RPMI7951 (cell line): ENCODE results near the gene ACSL6. TPM values are rescaled to one million over a fixed set of nuclear protein-coding genes. Genes with fewer than 3 reads are reported as not detected.
"Not testable (repeated sequence)": the region's sequence is repeated elsewhere in the genome, so short reads cannot be mapped to it uniquely, and the experiment has no call there.

ENCODE experiments used
- DNase-seq: peaks from one replicate; pipeline ENCODE4 v3.0.0-alpha.2; 2012; ENCODE audit warnings: low read depth
- total RNA-seq: library from RNA; depleted of rRNA; stranded (reverse); fragments of >200 nt; shearing (Covaris generic); gene quantifications from 2 replicates; pipeline ENCODE4 v1.2.3, GENCODE V29; 2014; rRNA removed

The ACSL6 gene
- total RNA-seq, 1 experiment from 2014 or later = not detected

DNA sequence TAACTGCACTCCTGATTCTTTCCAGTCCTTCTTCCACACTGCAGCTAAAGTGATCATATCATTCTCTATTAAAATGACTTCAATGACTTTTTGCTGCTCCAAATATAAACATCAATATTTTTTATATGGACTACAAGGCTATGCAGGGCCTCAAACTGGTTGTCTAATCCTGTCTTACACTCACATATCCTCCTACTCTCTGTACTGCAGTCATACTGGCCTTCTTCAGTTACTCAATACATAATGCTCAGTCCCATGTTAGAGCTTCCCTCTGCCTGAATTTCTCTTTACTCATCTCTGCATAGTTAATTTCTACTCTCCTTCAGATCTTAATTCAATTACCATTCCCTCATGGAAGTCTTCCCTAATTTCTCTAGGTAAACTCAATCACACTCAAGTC lies 69.4 kb downstream of the ACSL6 start:
- no peak for DNase-seq

DNA sequence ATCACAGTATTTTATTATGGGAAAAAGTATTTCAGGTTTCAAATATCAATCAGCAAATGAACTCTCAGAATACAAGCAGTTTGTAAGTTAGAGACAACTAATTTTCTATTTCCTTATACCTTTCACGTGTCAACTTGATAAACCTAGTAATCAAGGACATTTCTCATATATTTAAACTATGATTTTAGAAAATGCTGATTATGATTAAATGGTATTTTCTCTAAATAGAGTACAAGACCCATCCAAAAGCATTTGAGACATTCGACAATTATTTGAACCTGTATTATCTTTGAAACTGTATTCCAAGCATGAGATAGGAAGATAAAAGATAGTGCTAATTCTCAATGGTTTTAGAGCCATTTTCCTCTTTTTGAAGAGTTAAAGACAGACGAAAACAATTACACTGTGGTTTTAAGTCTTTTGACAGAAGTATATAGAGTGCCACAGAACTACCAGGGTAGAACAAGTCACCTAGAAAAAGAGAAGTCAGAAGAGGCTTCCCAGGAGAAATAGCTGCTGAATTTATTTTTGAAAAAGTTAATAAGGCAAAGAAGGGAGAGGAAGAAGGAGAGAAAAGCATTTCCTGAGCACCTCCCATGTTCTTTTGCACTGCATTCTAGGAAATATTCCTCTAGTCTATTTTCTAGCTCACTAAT lies 71.6 kb downstream of the ACSL6 start:
- DNase-seq = no peak

DNA sequence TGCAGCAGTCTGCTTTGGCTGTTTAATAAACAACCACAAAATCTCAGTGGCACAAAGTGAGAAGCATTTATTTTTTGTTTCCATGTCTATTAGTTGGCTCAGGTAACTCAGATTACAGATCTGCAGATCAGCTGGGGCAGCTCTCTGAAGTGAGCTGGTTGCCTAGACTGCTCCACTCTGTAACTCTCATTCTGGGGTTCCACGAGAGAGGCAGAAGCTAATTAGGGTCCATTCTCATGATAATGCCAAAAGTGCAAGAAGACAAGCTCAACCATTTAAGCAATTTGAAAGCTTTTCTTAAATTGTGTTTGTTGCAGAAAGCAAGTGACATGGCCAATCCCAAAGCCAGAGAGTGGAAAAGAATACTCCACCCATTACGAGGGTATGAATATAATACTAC lies 79.2 kb downstream of the ACSL6 start:
- DNase-seq = no peak

DNA sequence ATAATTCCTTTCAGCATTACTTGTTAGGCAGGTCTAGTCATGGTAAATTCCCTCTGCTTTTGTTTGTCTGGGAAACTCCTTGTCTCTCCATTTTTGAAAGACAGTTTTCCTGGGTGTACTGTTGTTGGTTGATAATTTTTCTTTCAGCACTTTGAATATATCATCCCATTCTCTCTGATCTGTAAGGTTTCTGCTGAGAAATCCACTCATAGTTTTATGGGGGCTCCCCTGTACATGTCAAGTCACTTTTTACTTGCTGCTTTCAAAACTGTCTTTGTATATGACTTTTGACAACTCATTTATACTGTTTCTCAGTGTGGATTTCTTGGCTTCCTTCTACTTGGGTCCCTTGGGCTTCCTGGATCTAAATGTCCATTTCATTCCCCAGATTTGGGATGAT lies 82.5 kb downstream of the ACSL6 start:
- no peak for DNase-seq

DNA sequence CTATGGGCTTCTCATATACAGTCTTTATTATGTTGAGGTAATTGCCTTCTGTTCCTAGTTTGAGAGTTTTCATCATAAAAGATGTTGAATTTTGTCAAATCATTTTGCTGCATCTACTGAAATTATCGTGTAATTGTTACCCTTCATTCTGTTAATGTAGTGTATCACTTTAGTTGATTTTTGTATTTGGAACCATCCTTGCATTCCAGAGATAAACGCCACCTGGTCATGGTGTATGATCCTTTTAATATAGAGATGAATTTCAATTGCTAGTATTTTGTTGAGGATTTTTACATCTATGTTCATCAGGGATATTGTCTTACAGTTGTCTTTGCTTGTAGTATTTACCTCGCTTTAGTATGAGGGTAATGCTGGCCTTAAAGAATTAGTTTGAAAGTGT lies 85.3 kb downstream of the ACSL6 start:
- no peak for DNase-seq

DNA sequence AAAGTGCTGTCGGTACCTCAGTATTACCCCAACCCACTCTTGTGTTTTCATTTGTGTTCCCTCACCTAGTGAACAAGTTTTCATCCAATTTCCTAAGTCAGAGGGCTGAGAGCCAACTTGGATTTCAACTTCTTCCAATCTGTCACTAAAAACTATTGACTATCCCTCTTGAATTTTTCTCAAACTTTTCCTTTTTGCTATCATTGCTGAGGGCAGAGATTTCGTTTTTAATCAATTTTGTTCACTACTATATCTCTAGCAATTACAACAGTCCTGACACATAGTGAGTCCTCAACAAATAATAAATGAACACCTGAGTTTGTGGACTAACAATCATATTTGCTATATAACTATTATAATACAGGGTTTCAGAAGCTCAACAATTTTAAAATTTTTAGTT lies 95.0 kb downstream of the ACSL6 start:
- DNase-seq = no peak

DNA sequence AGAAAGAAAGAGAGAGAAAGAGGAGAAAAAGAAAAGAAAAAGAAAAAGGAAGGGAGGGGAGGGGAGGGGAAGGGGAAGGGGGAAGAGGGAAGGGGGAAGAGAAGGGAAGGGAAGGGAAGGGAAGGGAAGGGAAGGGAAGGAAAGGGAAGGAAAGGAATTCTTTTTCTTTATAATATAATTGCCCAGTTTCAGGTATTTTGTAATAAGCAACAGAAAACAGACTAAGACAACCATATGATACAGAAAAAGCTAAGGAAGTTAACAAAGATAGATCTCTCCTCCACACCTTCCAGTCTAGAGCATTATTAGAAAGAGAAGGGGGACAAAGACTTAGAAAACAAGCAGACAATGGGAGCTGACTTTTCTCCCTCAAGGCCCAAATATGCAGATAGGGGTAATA lies 97.0 kb downstream of the ACSL6 start:
- DNase-seq = no peak

DNA sequence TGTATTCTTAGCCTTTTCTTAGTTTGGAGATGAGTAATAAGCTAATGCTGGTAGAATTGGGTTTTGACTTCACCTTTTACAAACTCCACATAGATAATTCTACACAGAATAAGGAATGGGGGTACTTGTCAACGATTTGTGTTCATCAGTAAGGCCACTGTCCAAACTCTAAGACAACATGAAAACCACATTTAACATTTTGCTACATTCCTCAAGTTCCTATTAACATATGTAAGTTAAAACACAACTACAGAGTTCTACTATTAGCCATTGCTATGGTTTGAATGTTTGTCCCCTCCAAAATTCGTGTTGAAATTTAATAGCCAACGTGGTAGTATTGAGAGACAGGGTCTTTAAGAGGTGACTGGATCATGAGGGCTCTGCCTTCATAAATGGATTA lies 97.9 kb downstream of the ACSL6 start:
- no peak for DNase-seq

DNA sequence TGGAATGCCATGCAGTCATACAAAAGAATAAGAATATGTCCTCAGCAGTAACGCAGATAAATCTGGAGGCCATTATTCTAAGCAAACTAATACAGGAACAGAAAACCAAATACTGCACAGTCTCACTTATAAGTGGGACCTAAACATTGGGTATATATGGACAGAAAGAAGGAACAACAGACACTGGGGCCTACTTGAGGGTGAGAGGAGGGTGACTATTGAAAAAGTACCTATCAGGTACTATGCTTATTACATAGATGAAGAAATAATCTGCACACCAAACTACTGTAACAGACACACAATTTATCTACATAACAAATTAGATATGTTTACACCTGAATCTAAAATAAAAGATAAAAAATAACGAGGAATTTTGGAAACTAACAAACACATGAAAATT lies 104.8 kb downstream of the ACSL6 start:
- DNase-seq = no peak

DNA sequence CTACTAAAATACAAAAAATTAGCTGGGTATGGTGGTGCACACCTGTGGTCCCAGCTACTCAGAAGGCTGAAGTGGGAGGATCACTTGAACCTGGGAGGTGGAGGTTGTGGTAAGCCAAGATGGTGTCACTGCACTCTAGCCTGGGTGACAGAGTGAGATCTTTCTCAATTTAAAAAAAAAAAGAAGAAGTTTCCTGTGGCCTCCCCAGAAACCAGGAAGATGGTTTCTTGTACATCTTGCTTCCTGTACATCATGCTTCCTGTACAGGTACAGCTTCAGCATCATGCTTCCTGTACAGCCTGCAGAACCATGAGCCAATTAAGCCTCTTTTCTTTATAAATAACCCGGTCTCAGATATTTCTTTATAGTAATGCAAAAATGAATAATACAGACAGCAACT lies 109.2 kb downstream of the ACSL6 start:
- DNase-seq = not testable (repeated sequence)

Other genes with a start within 250 kb of the ACSL6 start
- 24.5 and 28.5 TPM in 2 replicates for gene FNIP1, start 214.6 kb downstream of the ACSL6 start, total RNA-seq
- not detected in 2 replicates for gene MEIKIN, start 66.0 kb downstream of the ACSL6 start, total RNA-seq
- gene IL3, start 49.0 kb upstream of the ACSL6 start, total RNA-seq = not detected in 2 replicates
- gene CSF2, start 62.1 kb upstream of the ACSL6 start, total RNA-seq = 4.8 and 6.4 TPM in 2 replicates
- gene P4HA2, start 216.2 kb upstream of the ACSL6 start, total RNA-seq = 239 and 264 TPM in 2 replicates
- 0.48 TPM in 1 of 2 replicates, not detected in the other for gene PDLIM4, start 246.0 kb upstream of the ACSL6 start, total RNA-seq